ENCODE results near the gene KLHL18.
"Not testable (repeated sequence)": the region's sequence is repeated elsewhere in the genome, so short reads cannot be mapped to it uniquely, and the experiment has no call there.

KLHL18 gene

DNA sequence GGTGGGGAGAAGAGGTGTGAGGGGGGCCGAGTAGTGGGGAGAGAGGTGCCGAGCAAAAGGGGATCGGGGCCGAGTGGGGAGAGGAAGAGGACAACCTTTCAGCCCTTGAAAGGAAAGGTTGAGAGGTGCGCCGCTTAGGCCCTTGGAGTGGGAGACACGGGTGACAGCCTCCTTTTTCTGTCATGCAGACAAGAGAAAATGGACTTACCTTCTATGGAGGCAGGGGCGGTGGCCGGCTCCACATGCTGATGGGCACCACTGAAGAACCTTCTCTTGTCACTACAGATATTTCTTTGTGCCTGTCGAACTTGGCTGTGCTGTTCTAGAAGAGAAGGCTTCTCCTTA, 421 bp downstream of the KLHL18 start:
- Histone ChIP-seq H3K9me3 (ENCODE audit: control insufficient read depth, insufficient read depth, low read length) (no peaks in the 10 kb centered on the region), H3K9ac (ENCODE audit: low read depth, low read length) (peak overlapping the region; percentile 89), H3K4me1 (ENCODE audit: control insufficient read depth, insufficient read depth, low read length) (no peaks in the 10 kb centered on the region), H3K4me3 (ENCODE audit: low read depth, low read length) (peak overlapping the region; percentile 99), H3K36me3 (ENCODE audit: control insufficient read depth, insufficient read depth, low read length) (peaks cover 2% of the 10 kb centered on the region), H3K27me3 (ENCODE audit: control insufficient read depth, insufficient read depth, low read length) (no peaks in the 10 kb centered on the region)

DNA sequence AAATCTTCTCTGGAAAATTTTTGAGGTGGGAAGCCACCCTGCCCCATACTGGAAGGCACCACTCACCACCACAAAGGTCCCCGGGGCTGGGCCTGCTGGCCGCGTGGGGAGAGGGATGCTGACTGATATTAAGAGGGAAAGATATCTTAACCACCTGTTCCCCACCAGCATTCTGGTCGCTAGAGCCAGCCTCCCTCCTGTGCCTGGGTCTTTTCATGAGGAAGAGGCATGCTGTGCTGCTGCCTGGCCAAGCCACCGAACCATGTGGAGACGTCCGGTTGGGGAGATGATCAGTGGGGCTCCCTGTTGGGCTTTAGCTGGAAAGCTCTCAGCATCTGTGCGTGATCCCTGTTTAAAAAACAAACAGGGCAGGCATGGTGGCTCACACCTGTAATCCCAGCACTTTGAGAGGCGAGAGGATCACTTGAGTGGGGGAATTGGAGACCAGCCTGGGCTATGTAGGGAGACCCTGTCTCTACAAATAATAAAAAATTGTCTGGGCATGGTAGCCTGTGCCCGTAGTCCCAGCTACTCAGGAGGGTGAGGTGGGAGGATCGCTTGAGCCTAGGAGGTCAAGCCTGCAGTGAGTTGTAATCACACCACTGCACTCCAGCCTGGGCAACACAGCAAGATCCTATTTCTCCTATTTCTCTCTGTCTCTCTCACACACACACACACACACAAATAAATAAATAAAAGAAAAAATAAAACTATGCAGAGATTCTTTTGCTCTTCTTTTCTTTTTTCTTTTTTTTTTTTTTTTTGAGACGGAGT, 1.0 kb downstream of the KLHL18 start:
- Histone ChIP-seq H3K4me3 (ENCODE audit: low read depth, low read length) (peak overlapping the region; percentile 99), H3K4me1 (ENCODE audit: control insufficient read depth, insufficient read depth, low read length) (no peaks in the 10 kb centered on the region), H3K9ac (ENCODE audit: low read depth, low read length) (peak overlapping the region; percentile 89), H3K36me3 (ENCODE audit: control insufficient read depth, insufficient read depth, low read length) (peaks cover 2% of the 10 kb centered on the region), H3K9me3 (ENCODE audit: control insufficient read depth, insufficient read depth, low read length) (no peaks in the 10 kb centered on the region), H3K27me3 (ENCODE audit: control insufficient read depth, insufficient read depth, low read length) (no peaks in the 10 kb centered on the region)

DNA sequence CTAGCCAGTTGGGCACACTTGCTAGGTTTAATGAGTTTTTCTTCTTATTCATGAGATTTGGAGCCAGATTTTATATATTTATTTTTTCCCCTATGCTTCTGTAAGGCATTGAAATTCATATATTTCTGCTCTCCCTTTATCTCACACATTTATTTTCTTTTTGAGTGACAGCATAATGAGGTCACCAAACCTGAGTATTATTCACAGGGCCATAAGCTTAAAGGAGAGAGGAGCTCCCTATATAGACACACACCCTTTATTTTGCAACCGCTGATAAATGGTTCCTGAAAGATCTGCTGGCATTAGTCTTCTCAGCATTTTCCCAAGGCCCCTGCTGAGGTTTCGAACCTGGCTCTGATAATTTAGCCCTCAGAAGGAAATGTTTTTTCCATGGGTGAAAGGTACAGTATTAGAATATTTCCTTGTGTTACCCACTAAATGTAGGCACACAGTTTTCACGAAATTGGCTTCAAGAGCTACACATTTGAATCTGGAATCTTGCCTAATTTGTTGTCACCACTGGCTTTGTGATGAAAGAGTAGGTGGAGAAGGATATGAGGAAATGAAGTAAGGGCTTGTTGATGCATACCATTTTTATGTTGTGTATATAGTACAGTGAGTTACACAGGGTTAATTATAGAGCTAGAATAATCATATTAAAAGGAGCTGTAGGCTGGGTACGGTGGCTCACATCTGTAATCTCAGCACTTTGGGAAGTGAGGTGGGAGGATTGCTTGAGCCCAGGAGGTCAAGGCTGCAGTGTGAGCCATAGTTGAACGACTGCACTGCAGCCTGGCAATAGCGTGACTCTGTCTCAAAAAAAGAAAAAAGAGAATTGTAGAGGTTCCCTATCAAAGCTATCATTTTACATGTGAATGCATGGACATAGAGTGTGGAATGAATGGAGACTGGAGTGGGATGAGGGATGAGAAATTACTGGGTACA, 6.5 kb downstream of the KLHL18 start:
- Histone ChIP-seq H3K27me3 (ENCODE audit: control insufficient read depth, insufficient read depth, low read length) (no peaks in the 10 kb centered on the region), H3K4me1 (ENCODE audit: control insufficient read depth, insufficient read depth, low read length) (no peaks in the 10 kb centered on the region), H3K4me3 (ENCODE audit: low read depth, low read length) (no peak overlapping the region), H3K9me3 (ENCODE audit: control insufficient read depth, insufficient read depth, low read length) (no peaks in the 10 kb centered on the region), H3K9ac (ENCODE audit: low read depth, low read length) (no peak overlapping the region), H3K36me3 (ENCODE audit: control insufficient read depth, insufficient read depth, low read length) (peaks cover 2% of the 10 kb centered on the region)

DNA sequence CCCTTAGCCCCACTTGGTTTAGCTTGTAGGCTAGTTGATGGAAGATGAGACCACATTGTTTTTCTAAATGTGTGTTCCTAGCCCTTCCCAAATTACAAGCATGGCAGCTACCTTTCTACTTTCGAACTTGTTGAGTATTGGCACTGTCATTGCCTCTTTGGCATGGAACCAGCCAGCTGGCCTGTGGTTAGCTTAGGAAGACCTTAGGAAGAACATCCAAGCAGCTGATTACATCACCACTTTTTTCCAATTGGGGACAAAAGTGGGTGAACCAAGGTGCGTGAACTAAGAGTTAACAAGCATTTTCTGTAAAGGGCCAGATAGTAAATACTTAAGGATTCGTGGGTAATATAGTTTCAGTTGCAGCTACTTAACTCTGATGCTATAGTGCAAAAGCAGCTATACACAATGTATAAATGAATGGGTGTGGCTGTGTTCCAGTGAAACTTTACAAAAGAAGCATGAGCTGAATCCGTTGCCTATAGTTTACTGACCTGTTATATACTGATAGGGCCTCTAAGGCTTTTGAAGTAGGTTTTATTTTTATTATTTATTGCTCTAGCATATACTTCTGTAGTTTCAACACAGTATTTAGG, 8.5 kb downstream of the KLHL18 start:
- Histone ChIP-seq H3K4me1 (ENCODE audit: control insufficient read depth, insufficient read depth, low read length) (no peaks in the 10 kb centered on the region), H3K4me3 (ENCODE audit: low read depth, low read length) (no peak overlapping the region), H3K9ac (ENCODE audit: low read depth, low read length) (no peak overlapping the region), H3K27me3 (ENCODE audit: control insufficient read depth, insufficient read depth, low read length) (no peaks in the 10 kb centered on the region), H3K9me3 (ENCODE audit: control insufficient read depth, insufficient read depth, low read length) (no peaks in the 10 kb centered on the region), H3K36me3 (ENCODE audit: control insufficient read depth, insufficient read depth, low read length) (peaks cover 2% of the 10 kb centered on the region)

DNA sequence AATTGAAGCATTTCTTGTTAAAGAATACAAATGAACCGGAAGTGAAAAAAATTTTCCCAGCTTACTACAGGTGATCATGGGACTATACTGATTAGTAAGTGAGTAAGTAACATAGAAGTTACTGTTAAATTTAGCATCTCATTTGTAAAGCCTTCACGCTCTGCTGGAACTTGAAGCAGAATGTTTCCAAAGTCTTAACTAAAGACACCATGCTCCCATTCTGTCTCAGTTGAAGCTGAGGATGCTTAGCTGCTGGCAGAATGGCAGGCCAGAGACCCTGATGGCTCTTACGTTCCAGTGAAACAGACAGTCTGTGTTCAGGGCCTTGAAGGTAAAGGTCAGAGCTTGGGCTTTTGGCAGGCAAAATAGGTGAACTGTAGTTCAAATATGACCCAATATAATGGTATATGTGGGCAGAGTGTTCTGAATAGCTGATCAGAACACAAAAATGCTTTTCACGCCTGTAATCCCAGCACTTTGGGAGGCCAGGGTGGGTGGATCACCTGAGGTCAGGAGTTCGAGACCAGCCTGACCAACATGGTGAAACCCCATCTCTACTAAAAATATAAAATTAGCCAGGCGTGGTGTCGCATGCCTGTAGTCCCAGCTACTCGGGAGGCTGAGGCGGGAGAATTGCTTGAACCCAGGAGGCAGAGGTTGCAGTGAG, 9.1 kb downstream of the KLHL18 start:
- H3K4me1 ChIP-seq (ENCODE audit: control insufficient read depth, insufficient read depth, low read length); H3K36me3 ChIP-seq (ENCODE audit: control insufficient read depth, insufficient read depth, low read length); H3K27me3 ChIP-seq (ENCODE audit: control insufficient read depth, insufficient read depth, low read length); H3K4me3 ChIP-seq (ENCODE audit: low read depth, low read length); H3K9me3 ChIP-seq (ENCODE audit: control insufficient read depth, insufficient read depth, low read length); H3K9ac ChIP-seq (ENCODE audit: low read depth, low read length): not testable (repeated sequence)

DNA sequence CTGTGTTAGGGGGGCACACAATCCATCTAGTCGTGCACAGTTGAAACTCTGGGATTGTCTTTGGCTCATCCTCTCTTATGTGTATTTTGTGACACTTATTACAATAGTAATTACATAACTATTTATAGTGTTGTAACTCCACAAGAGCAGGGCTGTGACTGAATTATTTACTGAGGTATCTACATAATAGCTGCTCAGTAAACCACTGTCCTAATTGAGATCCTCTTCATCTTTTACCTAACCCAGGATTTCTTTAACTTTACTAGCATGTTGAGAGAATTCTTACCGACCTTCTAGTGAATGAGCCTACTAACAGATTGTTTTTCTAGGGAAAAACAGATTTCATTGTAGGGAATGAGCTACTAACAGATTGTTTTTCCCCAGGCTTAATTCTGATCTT, 11.1 kb downstream of the KLHL18 start:
- H3K36me3 ChIP-seq (ENCODE audit: control insufficient read depth, insufficient read depth, low read length) = no peaks in the 10 kb centered on the region
- no peak overlapping the region for H3K4me3 ChIP-seq (ENCODE audit: low read depth, low read length)
- H3K4me1 ChIP-seq (ENCODE audit: control insufficient read depth, insufficient read depth, low read length) = no peaks in the 10 kb centered on the region
- no peaks in the 10 kb centered on the region for H3K27me3 ChIP-seq (ENCODE audit: control insufficient read depth, insufficient read depth, low read length)
- no peaks in the 10 kb centered on the region for H3K9me3 ChIP-seq (ENCODE audit: control insufficient read depth, insufficient read depth, low read length)
- H3K9ac ChIP-seq (ENCODE audit: low read depth, low read length) = no peak overlapping the region

DNA sequence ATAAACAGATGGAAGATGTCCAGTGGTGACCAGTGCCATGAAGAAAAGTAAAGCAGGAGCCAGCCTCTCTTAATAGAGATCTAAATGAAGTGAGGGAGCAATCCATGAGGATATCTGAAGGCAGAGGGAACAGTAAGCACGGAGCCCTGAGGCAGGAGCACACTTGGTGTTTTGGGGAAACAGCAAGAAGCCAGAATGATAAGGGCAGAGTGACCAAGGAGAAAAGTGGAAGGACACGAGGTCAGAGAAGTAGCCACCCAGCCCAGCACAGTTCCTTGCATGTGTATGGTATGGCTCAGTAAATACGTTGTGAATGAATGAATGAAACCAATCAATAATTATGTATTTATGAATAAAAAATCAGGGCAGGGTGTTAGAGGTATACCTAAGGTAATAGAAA, 11.6 kb downstream of the KLHL18 start:
- Histone ChIP-seq H3K9ac (ENCODE audit: low read depth, low read length) (no peak overlapping the region), H3K9me3 (ENCODE audit: control insufficient read depth, insufficient read depth, low read length) (no peaks in the 10 kb centered on the region), H3K36me3 (ENCODE audit: control insufficient read depth, insufficient read depth, low read length) (no peaks in the 10 kb centered on the region), H3K27me3 (ENCODE audit: control insufficient read depth, insufficient read depth, low read length) (no peaks in the 10 kb centered on the region), H3K4me3 (ENCODE audit: low read depth, low read length) (no peak overlapping the region), H3K4me1 (ENCODE audit: control insufficient read depth, insufficient read depth, low read length) (no peaks in the 10 kb centered on the region)

DNA sequence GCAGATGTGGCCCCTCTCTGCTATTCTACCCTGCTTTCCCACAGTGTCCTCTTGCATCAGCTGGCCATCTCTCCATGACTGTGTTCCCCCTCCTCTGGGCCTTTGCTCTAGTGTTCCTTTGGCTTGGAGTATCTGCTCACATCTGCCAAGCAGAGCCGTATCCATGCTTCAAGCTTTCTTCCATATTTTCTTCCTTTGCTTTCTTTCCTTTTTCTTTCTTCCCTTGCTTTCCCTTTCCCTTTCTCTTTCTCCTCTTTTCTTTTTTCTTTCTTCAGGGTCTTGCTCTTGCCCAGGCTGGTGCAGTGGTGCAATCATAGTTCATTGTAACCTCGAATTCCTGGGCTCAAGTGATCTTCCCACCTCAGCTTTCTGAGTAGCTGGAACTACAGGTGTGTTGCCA, 12.6 kb downstream of the KLHL18 start:
- no peak overlapping the region for H3K4me3 ChIP-seq (ENCODE audit: low read depth, low read length)
- H3K4me1 ChIP-seq (ENCODE audit: control insufficient read depth, insufficient read depth, low read length) = no peaks in the 10 kb centered on the region
- no peaks in the 10 kb centered on the region for H3K36me3 ChIP-seq (ENCODE audit: control insufficient read depth, insufficient read depth, low read length)
- H3K9me3 ChIP-seq (ENCODE audit: control insufficient read depth, insufficient read depth, low read length) = no peaks in the 10 kb centered on the region
- H3K27me3 ChIP-seq (ENCODE audit: control insufficient read depth, insufficient read depth, low read length) = no peaks in the 10 kb centered on the region
- no peak overlapping the region for H3K9ac ChIP-seq (ENCODE audit: low read depth, low read length)

DNA sequence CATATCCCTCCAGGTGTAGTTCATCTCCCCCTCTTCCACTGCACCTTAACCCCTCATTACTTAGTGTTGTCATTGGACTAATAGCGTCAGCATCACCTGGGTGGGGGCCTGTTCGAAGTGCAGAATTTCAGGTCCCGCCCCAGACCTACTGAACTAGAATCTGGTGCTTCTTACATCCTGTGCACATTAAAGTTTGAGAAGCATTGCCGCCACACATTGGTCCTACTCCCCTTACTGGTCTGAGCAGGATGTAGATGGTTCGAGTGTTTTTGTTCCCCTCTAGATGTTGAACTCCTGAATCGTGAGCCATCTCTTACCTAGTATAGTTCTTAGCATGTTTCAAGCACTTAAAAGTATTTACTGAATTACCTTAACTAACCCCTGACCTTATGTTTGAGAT, 13.2 kb downstream of the KLHL18 start:
- no peaks in the 10 kb centered on the region for H3K4me1 ChIP-seq (ENCODE audit: control insufficient read depth, insufficient read depth, low read length)
- H3K9ac ChIP-seq (ENCODE audit: low read depth, low read length) = no peak overlapping the region
- no peaks in the 10 kb centered on the region for H3K36me3 ChIP-seq (ENCODE audit: control insufficient read depth, insufficient read depth, low read length)
- H3K4me3 ChIP-seq (ENCODE audit: low read depth, low read length) = no peak overlapping the region
- H3K9me3 ChIP-seq (ENCODE audit: control insufficient read depth, insufficient read depth, low read length) = no peaks in the 10 kb centered on the region
- H3K27me3 ChIP-seq (ENCODE audit: control insufficient read depth, insufficient read depth, low read length) = no peaks in the 10 kb centered on the region

DNA sequence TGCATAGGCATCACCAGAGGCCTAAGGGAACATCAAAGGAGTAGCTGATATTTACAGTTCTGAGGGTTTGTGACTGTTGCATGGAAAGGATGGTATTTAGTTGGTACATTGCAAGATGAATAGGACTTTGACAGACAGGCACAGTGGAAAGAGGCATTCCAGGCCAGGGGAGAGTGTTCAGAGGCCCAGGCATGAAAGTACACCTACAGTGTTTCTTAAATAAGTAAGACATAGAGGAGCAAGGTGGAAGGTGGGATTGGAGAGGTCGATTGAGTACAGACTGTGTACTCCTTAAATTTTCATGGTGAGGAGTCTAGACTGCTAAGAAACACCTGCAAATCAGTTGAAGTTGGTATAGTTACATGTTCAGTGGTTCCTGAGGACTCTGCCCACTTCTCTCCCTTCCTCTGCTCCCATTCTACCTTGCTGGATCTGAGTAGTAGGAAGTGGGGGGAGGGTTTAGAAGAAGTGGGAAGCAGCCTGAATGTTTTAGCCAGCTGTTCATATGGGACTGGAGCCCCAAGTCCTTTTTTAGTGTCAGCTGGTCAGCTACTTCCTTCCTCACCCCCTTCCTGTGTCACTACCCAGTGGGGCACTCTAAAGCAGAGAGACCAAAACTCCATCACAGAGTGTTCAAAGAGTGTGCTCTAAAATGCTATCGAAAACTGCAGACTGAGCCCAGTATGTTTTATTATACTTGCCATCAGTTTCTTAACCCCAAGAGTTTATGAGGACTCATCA, 14.0 kb downstream of the KLHL18 start:
- Histone ChIP-seq H3K4me1 (ENCODE audit: control insufficient read depth, insufficient read depth, low read length) (no peaks in the 10 kb centered on the region), H3K36me3 (ENCODE audit: control insufficient read depth, insufficient read depth, low read length) (no peaks in the 10 kb centered on the region), H3K9me3 (ENCODE audit: control insufficient read depth, insufficient read depth, low read length) (no peaks in the 10 kb centered on the region), H3K4me3 (ENCODE audit: low read depth, low read length) (no peak overlapping the region), H3K27me3 (ENCODE audit: control insufficient read depth, insufficient read depth, low read length) (no peaks in the 10 kb centered on the region), H3K9ac (ENCODE audit: low read depth, low read length) (no peak overlapping the region)

DNA sequence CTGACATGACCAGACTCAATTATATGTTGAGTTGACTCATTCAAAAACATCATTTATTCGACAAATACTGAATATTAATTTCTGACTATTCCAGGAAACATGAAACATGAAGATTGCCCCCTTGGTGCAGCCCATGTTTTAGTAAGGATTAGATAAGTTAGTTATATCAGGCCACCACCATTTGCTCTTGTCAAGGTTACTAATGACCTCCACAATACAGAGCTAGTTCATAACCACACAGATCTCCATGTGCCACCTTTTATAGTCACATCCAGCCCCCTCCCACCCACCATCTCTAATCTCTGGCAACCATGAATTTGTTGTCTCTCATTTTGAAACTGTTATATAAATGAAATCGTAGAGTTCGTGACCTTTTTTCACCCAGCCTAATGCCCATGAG, 15.7 kb downstream of the KLHL18 start:
- Histone ChIP-seq H3K27me3 (ENCODE audit: control insufficient read depth, insufficient read depth, low read length) (no peaks in the 10 kb centered on the region), H3K9me3 (ENCODE audit: control insufficient read depth, insufficient read depth, low read length) (no peaks in the 10 kb centered on the region), H3K4me3 (ENCODE audit: low read depth, low read length) (no peak overlapping the region), H3K9ac (ENCODE audit: low read depth, low read length) (no peak overlapping the region), H3K4me1 (ENCODE audit: control insufficient read depth, insufficient read depth, low read length) (no peaks in the 10 kb centered on the region), H3K36me3 (ENCODE audit: control insufficient read depth, insufficient read depth, low read length) (no peaks in the 10 kb centered on the region)
